Natural killer cell (primary cell): Measurements from ENCODE around the gene KCNJ5. TPM values are rescaled to one million over a fixed set of nuclear protein-coding genes. Genes with fewer than 3 reads are reported as not detected.

Experiments
- ATAC-seq, 3 donors: fragments of 150-1000 bp in 2 of 3; fragments of 200-7000 bp in 1 of 3; cut with Tn5 transposase; 1 replicate in 1 of 3; 2 replicates in 2 of 3; pipeline ENCODE4 v1.10.0; 2021; ENCODE audit warnings: mild to moderate bottlenecking in 2 of 3, moderate library complexity in 2 of 3
- DNase-seq, 2 donors: peaks; one replicate each; pipeline versions ENCODE4 v3.0.0 to v3.0.0-alpha.2; 2013 to 2021; ENCODE audit warnings: mixed read lengths in 1 of 2
- H3K27ac ChIP-seq: one replicate; pipeline ENCODE4 v1.5.1; 2013; ENCODE audit warnings: mild to moderate bottlenecking, low read length
- H3K27me3 ChIP-seq: one replicate; pipeline ENCODE4 v1.6.1; 2013; ENCODE audit warnings: low read length; ENCODE audit not compliant: control insufficient read depth, insufficient read depth
- H3K36me3 ChIP-seq: one replicate; pipeline ENCODE4 v1.6.1; 2013; ENCODE audit warnings: low read length; ENCODE audit not compliant: control insufficient read depth, insufficient read depth
- H3K4me1 ChIP-seq: one replicate; pipeline ENCODE4 v1.6.1; 2013; ENCODE audit warnings: low read length; ENCODE audit not compliant: control insufficient read depth, insufficient read depth
- H3K4me3 ChIP-seq: one replicate; pipeline ENCODE4 v1.5.1; 2013; ENCODE audit warnings: low read length
- H3K9me3 ChIP-seq: one replicate; pipeline ENCODE4 v1.6.1; 2013; ENCODE audit warnings: low read length; ENCODE audit not compliant: control insufficient read depth, insufficient read depth
- H3K27ac Mint-ChIP-seq, 2 donors: one replicate each; pipeline ENCODE4 v1.8.0; 2022; ENCODE audit warnings: mild to moderate bottlenecking in 2 of 2, mixed read lengths in 2 of 2, moderate library complexity in 1 of 2
- H3K27me3 Mint-ChIP-seq, 2 donors: one replicate each; pipeline ENCODE4 v1.8.0; 2022; ENCODE audit warnings: low read depth in 2 of 2, mixed read lengths in 2 of 2
- H3K36me3 Mint-ChIP-seq: one replicate; pipeline ENCODE4 v1.8.0; 2022; ENCODE audit warnings: mixed read lengths
- H3K4me1 Mint-ChIP-seq, 2 donors: one replicate each; pipeline ENCODE4 v1.8.0; 2022; ENCODE audit warnings: mixed read lengths in 2 of 2
- H3K4me3 Mint-ChIP-seq: one replicate; pipeline ENCODE4 v1.8.0; 2022; ENCODE audit warnings: mild to moderate bottlenecking, moderate library complexity, mixed read lengths
- H3K9me3 Mint-ChIP-seq, 2 donors: one replicate each; pipeline ENCODE4 v1.8.0; 2022; ENCODE audit warnings: mixed read lengths in 2 of 2
- CTCF ChIP-seq: fragments of 200-600 bp; IDR thresholded peaks from one replicate; pipeline ENCODE4 v1.8.0; 2022; ENCODE audit warnings: antibody characterized with exemption
- WGBS: methylation state at CpG from one replicate; pipeline ENCODE4 v1.1.7; 2013; ENCODE audit warnings: missing lambda C conversion rate; ENCODE audit not compliant: insufficient coverage; 5-methylcytosine and 5-hydroxymethylcytosine counted together
- intact Hi-C: fragments of 100-400 bp; cut with micrococcal nuclease; formaldehyde crosslinking; loops from one replicate; pipeline ENCODE4 v1.14.2; 2022
- total RNA-seq, 4 donors: library from RNA; stranded (reverse); fragments of 120-200 nt in 1 of 4; gene quantifications; one replicate each; pipeline versions ENCODE4 v1.2.3 to v1.2.4, GENCODE V29; 2013 to 2022

Gene KCNJ5
- total RNA-seq, 3 donors from 2014 or later (not counting 1 experiment from before 2014, with no cell fraction given) = 0.09 to 0.18 (median 0.15) TPM

GRCh38 chr11:128928400-128928799, 37.2 kb downstream of the KCNJ5 start:
- Mint-ChIP-seq H3K36me3 (no peaks in the 10 kb centered on the region), H3K4me3 (peak overlapping the region; percentile 41), H3K9me3 (no peaks in the 10 kb centered on the region), H3K4me1 (peaks cover 10 to 17% of the 10 kb centered on the region in 2 donors), H3K27me3 (peaks cover 23 to 45% of the 10 kb centered on the region in 2 donors), H3K27ac (no peak overlapping the region)
- Histone ChIP-seq H3K9me3 (no peaks in the 10 kb centered on the region), H3K36me3 (no peaks in the 10 kb centered on the region), H3K27ac (no peak overlapping the region), H3K4me1 (peaks cover 3% of the 10 kb centered on the region), H3K4me3 (no peak overlapping the region), H3K27me3 (no peaks in the 10 kb centered on the region)
- WGBS = 44% methylated on average over 5 of the region's 5 CpGs
- intact Hi-C loops = no loop called here
- ATAC-seq (peak; percentile 69 to 83 (median 72)), DNase-seq (peak in 1 of 2 donors; percentile 36)
- TF ChIP-seq CTCF = no peak

GRCh38 chr11:128929468-128929867, 38.3 kb downstream of the KCNJ5 start:
- H3K27me3 ChIP-seq = no peaks in the 10 kb centered on the region
- no peaks in the 10 kb centered on the region for H3K9me3 Mint-ChIP-seq
- no peak overlapping the region for H3K27ac Mint-ChIP-seq
- H3K36me3 ChIP-seq = no peaks in the 10 kb centered on the region
- H3K4me3 Mint-ChIP-seq = peak overlapping the region; percentile 9
- DNase-seq (no peak), ATAC-seq (no peak)
- H3K27me3 Mint-ChIP-seq = peaks cover 18 to 34% of the 10 kb centered on the region in 2 donors
- H3K4me3 ChIP-seq = no peak overlapping the region
- no peak for TF ChIP-seq CTCF
- peaks cover 3% of the 10 kb centered on the region for H3K4me1 ChIP-seq
- H3K4me1 Mint-ChIP-seq = peaks cover 10 to 17% of the 10 kb centered on the region in 2 donors
- no peaks in the 10 kb centered on the region for H3K9me3 ChIP-seq
- WGBS = 90% methylated on average over 5 of the region's 5 CpGs
- intact Hi-C loops = no loop called here
- H3K27ac ChIP-seq = no peak overlapping the region
- no peaks in the 10 kb centered on the region for H3K36me3 Mint-ChIP-seq

- Mint-ChIP-seq H3K36me3 (no peaks in the 10 kb centered on the region), H3K27ac (no peak overlapping the region), H3K27me3 (peaks cover 17 to 33% of the 10 kb centered on the region in 2 donors), H3K4me3 (no peak overlapping the region), H3K9me3 (no peaks in the 10 kb centered on the region), H3K4me1 (peaks cover 10 to 17% of the 10 kb centered on the region in 2 donors)
- ATAC-seq (no peak), DNase-seq (no peak)
- intact Hi-C loops = no loop called here
- H3K4me3 ChIP-seq = no peak overlapping the region
- H3K27me3 ChIP-seq = no peaks in the 10 kb centered on the region
- no peaks in the 10 kb centered on the region for H3K9me3 ChIP-seq
- H3K27ac ChIP-seq = no peak overlapping the region
- no peaks in the 10 kb centered on the region for H3K36me3 ChIP-seq
- TF ChIP-seq CTCF = no peak
- peaks cover 3% of the 10 kb centered on the region for H3K4me1 ChIP-seq
- 92% methylated on average over 12 of the region's 12 CpGs for WGBS
Measured at GRCh38 chr11:128929991-128930390, 38.8 kb downstream of the KCNJ5 start.

GRCh38 chr11:128931066-128931465, 39.9 kb downstream of the KCNJ5 start:
- DNase-seq = no peak
- intact Hi-C loops = no loop called here
- H3K36me3 Mint-ChIP-seq = no peaks in the 10 kb centered on the region
- H3K27ac ChIP-seq = no peak overlapping the region
- H3K27me3 ChIP-seq = no peaks in the 10 kb centered on the region
- H3K4me3 Mint-ChIP-seq = no peak overlapping the region
- peaks cover 13 to 33% of the 10 kb centered on the region in 2 donors for H3K27me3 Mint-ChIP-seq
- H3K4me3 ChIP-seq = no peak overlapping the region
- peaks cover 3% of the 10 kb centered on the region for H3K4me1 ChIP-seq
- no peak for TF ChIP-seq CTCF
- 88% methylated on average over 2 of the region's 3 CpGs for WGBS
- H3K9me3 Mint-ChIP-seq = no peaks in the 10 kb centered on the region
- ATAC-seq = no peak
- no peak overlapping the region for H3K27ac Mint-ChIP-seq
- no peaks in the 10 kb centered on the region for H3K9me3 ChIP-seq
- H3K36me3 ChIP-seq = no peaks in the 10 kb centered on the region
- H3K4me1 Mint-ChIP-seq = peaks cover 10 to 17% of the 10 kb centered on the region in 2 donors
